HG03520 (cell line): ENCODE results near the gene EHD1.

Source experiments
- ATAC-seq: cut with Tn5 transposase; IDR thresholded peaks from one replicate; pipeline ENCODE4 v1.9.1; 2021; ENCODE audit warnings: mild to moderate bottlenecking, moderate library complexity; ENCODE audit not compliant: unreplicated experiment

The EHD1 gene

GRCh38 chr11:64875369-64876228, 2.8 kb downstream of the EHD1 start:
- no peak for ATAC-seq

DNA sequence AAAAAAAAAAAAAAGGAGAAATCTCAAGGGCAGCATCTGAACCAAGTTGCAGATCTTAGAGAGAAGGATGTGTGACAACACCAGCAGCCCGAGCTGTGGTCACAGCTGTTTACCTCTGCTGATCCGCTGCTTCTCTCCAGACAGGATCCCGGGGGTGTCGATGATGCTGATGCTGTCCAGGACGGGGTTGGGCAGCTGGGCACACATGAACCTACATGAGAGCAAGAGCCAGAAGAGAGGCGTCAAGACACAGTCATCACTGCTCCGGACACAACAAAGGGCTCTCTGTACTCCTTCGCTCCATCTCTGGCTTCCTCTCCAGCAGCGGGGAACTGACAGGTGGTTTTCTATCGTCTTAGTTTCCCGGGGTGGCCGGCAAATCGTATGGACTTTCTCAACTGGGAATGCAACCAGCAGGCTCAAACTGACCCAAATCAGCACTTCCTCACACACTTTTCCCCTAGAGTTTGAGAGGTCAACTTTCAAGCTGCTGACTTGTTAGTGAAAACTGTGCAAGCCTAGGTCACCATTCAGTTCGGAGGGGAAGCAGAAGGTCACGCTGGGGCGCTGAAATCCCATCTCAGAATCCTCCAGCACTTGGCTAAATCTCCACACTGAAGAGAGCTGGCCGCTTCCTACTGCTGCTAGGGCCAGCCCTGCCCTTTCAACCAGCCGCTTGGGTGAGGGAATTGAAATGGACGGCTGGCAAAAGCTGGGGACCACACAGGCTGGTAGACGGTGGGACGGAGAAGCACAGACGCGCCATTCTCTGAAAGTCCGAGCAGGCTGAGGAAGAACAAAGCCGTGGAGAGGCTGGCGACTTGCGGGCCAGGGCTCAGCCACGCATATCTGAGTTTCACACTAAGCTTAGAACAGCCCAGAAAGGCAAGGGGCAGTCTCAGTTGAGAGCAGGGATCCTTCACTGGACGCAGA, 3.8 kb downstream of the EHD1 start:
- no peak for ATAC-seq

GRCh38 chr11:64872790-64873488, 5.5 kb downstream of the EHD1 start:
- no peak for ATAC-seq

DNA sequence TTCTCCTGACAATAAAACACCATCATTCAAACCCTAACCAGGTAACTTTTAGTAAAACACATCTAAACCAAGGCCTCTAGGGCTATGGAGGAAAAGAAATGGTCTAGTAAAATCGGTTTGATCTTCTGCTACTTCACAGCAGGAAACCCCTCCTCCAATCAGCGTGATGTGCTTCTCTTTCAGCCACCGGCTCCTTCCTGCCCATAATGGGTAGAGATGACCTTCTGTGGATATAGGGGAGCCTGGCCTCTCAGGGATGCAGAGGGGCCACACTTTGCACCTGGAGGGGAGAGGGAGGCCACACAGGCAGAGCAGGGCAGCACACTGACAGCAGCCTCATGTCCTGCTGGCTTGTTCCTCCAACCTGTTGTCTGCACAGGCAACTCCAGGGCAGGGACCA, 6.9 kb downstream of the EHD1 start:
- ATAC-seq, result no peak

- ATAC-seq, result no peak
These were observed 7.4 kb downstream of the EHD1 start for GRCh38 chr11:64870893-64871466.

DNA sequence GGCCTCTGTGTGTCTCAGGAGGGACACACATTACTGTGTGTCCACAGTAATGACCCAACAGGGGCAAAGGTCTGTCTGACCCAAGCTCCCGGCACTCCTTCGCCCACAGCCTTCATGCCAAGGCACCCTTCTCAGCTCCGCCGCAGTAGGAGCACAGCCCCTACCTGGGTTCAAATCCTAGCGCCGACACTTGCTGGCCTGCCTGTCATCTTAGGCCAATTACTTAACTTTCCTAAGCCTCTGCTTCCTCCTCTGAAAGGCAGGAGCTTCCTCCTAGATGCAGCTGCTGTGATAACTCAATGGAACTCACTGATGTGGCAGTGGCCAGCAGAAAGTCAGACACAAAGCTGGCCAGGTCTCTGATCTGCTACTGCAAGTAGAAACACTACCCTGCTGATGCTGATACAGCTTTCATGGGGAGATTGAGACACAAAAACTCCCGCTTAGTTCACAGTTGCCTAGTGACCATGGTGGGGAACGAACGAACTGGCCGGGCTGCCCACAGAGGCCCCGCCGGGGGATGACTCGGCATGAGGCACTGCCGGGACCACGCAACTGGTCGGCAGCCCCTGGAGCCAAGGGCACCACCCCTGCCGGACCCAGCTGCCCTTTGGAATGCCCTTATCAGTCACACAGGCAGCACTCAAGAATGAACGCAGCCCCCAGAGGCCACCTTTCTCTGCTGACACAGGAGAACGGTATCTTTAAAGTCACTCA, 8.1 kb downstream of the EHD1 start:
- no peak for ATAC-seq

- no peak for ATAC-seq
These were observed 8.7 kb downstream of the EHD1 start for GRCh38 chr11:64869571-64870175.

DNA sequence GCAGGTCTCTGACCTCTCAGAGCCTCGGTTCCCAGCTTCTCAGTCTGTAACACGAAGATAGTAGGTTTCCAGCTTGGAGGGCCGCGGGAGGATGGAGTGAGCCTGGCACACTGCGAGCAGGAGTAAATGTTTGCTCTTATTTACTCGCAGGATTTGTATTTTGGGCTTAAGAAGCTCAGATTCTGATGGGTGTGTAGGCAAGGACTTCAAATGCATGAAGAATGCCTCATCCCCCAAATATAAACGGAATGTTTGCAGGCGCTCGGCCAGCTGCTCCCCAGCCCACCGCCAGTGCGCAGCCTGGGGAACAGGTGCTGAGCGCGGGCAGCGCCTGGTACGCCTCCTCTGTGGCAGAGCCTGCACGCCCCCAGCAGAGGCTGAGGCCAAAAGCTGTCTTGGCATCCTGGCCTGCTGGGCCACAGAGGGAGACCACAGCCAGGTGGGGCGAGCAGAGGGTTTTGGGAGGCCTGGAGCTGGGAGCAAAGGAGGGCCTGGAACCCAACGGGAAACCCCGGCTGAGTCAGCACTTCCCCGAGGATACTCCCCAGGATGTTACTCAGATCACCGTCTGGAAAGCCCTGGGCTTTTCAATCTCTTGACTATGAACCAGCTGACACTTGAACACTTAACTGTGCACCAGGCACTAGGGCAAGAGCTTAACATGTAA, 9.4 kb downstream of the EHD1 start:
- no peak for ATAC-seq

DNA sequence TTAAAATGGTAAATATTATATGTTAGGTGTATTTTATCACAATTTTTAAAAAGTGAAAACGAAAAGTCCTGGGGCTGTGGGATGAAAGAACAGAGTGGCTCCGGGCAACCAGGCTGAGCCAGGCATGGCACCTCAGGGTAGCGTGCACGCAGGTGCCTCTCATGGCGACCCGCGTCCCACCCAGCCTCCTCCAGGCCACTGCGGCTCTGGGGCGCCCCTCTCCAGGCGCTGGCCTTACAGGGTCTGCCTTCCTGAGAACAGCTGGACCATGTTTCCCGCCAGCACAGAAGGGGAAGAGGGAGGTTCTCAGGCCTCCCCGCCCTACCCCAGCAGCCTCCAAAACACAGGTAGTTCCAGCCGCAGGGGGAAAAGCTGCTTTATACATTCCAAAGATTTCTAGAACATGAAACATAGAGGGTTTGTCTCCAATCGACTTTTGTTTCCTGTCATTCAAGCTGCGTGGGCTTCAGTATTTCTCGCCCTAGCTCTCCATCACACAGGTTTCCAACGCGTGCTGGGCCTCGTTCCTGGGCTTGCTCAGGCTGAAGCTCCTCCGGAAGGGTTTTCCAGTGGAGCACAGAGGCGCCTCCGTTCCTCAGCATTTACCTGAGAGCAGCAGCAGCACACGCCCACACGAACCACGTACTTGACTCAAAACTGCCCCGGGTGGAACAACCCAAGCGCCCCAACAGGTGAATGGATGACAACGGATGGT, 10.5 kb downstream of the EHD1 start:
- no peak for ATAC-seq

DNA sequence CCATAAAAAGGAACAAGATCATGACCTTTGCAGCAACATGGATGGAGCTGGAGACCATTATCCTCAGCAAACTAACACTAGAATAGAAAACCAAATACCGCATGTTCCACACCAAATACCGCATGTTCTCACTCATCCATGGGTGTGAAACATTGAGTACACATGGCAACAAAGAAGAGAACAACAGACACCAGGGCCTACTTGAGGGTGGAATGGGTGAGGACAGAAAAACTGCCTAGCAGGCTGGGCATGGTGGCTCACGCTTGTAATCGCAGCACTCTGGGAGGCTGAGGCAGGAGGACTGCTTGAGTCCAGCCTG, 12.3 kb downstream of the EHD1 start:
- no peak for ATAC-seq

DNA sequence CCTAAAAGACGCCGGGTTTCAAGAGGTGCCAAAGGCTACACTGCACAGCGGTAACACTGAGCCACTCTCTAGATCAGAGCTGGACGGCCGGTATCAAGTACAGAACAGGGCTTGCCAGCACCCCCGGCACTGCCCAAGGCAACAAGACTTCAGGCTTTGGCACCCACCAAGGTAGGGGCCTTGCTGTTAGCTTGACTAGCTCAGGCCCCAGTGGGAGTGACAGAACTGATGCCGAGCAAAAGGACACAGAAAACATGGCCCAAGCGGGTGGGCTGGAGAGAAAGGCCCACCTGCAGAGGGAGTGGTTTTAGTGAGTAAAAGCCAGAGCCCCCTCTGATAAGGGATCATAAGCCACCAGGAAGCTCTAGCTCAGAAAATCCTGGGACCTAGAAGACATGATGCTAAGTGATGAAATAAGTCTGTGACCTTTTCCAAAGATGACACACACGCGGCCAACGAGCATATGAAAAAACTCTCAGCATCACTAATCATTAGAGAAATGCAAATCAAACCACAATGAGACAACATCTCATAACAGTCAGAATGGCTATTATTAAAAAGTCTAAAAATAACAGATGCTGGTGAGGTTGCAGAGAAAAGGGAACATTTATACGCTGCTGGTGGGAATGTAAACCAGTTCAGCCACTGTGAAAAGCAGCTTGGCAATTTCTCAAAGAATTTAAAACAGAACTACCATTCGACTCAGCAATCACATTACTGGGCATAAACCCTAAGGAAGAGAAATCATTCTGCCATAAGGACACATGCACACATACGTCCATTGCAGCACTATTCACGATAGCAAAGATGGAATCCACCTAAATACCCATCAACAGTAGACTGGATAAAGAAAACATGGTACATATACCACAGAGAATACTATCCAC, 12.9 kb downstream of the EHD1 start:
- no peak for ATAC-seq

DNA sequence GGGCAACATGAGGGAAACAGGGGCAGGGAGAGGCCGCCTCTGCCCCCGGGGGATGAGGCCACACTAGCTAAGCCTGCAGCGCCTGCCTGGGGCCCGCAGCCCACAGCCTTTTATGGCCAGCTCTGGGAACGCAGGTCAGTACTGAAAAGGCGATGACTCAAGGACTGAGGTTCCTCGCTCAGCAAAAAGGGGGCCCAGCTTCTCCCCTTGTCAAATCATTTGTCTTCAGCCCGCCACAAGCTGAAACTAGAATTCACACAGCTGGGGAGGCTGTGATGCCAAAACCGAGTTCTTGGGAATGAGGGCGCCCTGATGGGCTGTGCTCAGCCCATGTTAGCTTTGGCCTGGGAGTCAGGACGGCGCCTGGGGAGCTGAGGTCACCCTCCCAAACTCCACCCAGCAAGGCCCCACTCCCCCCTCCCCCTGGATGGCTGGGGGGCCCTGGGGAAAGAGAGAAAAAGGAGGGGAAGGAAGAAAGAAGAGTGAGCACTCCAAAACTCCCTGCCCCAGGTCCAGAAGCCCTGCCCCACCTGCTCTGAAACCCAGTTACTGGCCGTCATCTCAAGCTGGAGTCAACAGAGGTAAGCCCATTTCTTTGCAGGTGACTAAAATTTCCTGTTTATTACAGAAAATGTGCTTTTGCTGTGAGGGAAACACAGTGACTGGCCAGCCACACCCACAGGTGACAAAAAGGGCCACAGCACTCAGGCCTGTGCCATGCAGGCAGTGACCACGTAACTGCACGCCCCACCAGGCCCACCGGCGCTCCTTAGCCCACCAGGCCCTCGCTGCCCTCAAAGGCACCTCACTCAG, 13.7 kb downstream of the EHD1 start:
- no peak for ATAC-seq

- ATAC-seq, result no peak
These were observed 14.3 kb downstream of the EHD1 start for GRCh38 chr11:64864135-64864472.

DNA sequence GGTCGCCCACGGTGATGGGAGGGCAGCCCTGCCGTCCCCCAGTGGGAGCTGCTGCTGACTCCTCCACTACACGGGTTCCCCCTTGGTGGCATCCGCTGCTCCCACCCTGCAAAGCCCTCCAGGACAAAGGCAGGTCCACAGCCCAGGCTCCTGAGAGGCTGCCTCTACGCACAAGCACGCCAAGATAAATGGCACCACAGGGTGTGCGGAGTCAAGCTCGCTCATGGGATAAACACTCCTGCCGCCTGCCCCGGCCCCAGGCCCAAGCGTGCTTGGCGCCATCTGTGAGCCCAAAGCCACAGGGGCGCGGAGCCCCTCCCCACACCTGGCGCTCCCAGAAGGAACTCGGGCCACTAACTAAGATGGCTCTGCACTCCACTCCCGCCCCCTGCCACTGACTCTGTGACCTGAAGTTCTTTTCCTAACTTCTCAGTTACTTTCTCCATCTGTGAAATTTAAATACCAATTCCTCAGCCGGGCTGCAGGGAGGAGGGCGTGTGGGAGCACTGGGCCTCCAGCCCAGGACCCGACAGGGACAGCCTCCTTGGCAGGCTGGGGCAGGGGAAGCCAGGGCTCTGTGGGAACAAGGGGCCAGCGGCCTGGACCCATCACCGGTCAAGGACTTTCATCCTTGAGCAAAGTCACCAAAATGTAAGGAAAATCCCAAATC, 14.9 kb downstream of the EHD1 start:
- no peak for ATAC-seq

- no peak for ATAC-seq
These were observed 15.4 kb downstream of the EHD1 start for GRCh38 chr11:64862987-64863390.

DNA sequence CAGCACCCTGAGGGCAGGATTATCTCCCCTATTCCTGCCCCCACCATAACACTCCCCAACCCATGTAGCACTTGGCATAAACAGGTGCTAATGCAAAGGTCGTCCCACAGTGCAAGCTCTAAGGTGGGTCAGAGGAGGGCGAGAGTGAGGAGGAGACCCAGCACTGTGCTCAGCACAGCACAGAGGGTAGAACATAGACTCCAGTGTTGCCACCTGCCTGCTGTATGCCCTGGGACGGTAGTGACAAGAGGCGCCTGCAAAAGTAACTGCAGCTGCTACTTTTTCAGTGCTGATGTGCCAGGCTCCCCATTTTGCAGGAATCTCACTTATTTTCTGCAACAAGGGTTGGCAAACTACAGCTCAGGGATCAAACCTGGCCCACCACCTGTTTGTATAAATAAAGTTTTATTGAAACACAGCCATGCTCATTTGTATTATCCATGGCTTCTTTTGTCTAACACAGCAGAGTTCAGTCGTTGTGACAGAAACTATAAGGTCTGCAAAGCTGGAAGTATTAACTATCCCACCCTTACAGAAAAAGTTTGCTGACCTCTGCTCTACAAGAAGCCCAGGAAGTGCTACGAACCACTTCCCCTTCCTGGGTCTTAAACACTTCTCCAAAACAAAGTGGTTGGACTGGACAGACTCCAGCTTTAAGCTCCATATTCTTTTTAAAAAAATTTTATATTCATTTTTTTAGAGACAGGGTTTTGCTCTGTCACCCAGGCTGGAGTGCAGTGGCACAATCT, 17.0 kb downstream of the EHD1 start:
- ATAC-seq, result no peak
